GM19438 (cell line): ENCODE measurements around the gene CALD1.

Experiments
- ATAC-seq: cut with Tn5 transposase; IDR thresholded peaks from one replicate; pipeline ENCODE4 v1.9.1; 2021; ENCODE audit warnings: low read depth; ENCODE audit not compliant: unreplicated experiment

The CALD1 gene

DNA sequence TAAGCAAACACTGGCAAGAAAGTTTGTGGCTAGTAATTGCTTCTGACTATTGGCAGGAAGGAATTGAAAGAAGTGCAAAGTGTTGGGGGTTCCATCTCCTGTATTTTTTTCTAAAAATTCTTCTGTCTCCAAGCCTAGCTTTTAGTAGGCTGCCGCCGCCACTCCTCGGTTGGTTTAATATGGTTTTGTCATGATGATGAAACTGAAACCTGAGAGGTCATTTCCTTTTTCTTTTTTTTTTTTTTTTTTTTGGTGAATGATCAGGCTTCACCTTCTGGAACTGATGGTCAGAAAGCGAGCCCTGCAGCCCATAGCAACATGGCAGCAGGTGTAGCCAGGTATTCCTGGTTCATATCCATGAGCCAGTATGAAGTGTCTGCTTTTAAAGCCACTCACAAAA, 131.5 kb downstream of the CALD1 start:
- no peak for ATAC-seq

DNA sequence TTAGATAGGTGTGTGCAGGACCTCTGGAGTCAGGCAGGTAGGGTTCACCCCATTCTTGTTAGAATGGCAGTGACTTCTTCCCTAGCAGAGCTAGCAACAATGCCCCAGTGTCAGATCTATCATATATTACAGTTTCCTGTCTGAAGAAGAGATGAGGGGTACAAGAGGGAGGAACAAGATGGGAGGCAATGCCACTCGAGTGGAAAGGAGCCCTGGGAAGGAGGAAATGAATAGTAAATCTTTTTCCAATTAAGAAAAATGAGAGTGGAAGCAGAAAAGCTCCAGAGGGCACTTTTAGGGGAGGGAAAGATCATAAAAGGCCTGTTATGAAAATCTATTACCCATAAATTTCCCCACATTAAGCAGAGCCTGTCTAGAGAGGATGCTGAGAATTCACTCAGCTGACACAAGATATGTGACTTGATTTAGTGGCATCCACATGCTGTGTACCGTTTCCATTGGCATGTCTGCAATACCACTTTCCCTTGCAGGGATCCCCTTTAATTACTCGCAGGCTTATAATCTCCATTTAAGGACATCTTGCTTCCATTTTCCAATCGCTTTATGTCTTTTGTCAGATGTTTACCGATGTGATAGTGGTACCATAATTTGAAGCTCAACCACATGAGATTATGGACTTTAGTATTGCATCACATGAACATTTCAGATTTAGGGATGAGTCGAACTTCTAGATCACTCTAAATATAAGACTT, 136.9 kb downstream of the CALD1 start:
- no peak for ATAC-seq

DNA sequence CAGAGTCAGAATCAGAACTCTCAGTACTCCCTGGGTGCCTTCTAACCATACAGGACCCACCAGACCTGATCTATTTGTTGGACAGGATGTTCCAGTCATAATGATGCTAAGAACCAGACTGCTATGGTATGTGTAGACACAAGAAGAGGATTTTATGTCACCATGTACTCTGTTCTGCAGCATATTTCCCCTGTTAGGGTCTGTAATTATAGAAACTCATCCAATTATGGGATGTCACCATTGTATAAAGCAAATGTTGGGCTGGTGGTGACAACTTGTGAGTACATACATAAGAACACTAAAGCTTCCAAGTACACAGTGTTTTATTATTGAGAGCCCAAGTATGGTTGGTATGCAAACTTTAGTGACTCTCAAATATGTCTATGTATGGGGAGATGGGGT, 139.8 kb downstream of the CALD1 start:
- ATAC-seq = no peak

DNA sequence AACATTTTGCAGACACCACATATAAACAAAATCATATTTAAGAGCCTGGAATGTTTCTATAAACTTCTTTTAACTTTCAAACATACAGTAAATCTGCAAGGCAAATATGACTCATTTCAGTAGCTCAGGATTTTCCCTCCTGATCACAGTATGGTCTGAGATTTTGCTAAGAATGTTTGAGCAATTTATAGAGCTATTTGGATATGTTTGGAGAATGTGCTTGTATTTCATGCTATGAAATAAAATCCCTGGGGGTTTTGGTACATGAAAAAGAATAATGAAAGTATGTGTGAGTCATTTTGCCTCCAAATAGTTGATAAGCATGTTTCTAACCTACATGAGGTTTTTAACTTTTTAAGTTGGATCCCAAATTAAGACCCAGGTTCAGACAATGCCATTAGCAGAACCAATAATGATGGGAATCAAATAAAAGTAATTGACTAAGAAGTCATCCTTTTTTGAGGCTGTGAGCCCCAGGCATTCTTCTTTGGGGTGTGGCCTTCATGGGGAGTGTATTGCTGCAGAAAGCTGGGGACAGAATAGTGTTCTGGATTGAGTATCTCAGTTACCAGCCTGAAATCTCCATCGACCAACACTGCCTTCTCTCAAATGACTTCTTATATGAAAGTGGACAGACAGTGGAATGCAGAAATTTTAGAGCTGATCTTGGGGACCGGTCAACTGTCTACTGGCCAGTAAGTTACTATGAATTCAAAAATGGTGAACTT, 140.8 kb downstream of the CALD1 start:
- ATAC-seq = no peak

DNA sequence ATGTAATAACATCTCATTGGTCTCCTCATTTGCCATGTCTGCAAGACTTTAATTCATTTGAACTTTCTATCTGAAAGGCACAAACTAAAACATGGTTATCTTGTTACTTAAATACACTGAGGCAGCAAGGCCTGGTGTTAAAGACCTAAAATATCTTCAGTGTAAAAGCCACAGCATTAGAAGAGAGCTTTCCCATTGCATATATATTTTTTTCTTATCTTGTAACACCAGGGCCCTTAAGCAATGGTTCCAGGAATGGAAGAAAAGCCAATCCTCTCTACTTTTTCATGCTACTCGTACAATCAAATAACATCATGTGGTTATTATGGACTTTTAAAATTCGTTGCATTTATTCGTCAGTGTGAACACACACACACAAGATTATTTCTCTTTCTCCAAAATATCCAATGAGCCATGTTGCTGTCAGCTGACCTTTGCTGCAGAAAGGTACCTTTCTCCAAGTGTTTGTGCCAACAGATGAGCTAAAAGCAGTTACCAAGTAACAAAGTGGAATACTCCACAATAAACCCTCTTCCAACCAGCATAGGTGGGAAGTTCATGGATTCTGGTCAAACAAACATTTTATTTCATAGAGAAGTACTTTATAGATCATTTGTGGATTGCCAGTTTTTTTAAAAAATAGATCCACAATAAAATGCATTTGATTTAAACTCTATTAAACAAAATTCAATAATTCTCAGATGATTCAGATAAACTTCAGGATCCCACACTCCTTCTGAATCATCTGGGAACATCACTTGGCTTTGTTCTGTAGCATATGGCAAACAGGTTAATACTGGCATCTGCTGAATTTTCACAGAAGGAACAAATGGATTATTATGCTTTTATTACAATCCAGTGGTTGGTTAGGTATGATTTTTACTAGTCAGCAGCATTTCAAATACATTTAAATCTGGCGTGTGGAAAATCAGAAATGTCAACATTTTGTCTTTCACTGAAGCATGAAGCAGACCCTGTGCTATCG, 143.6 kb downstream of the CALD1 start:
- no peak for ATAC-seq

DNA sequence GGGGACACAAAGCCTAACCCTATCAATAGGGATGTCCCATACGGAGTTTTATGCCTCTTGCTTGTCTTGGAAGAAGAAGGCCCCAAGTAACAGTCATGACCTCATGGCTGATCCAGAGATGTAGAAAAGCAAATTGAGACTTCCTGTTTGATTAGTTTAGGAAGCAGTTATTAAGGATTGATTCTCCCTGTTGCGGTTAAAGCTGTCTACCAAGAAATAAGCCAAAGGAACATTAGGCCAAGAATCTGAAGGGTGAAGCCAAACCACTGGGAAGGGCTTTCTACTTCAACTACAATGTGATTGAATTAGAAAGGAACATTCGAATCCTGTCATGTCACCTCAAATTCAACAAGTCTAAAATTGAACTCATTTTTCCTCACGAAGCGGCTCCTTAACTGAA, 146.3 kb downstream of the CALD1 start:
- no peak for ATAC-seq

DNA sequence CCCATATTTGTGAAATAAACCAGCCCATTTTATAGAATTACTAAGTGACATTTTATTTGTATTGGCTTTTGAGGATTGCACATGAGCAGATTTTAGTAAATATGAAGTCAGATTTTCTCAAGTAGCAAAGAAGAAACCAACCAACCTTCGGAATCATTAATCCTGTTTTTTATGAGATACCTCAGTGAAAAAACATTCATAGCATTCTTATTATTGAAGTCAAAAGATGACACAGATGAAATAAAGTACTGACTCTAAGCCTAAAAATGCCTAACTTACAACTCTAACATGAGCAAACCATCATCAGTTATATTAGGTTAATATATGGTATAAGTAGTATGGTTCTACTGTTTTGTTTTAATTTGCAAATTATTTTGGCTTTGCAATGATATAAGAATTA, 147.0 kb downstream of the CALD1 start:
- ATAC-seq = no peak

DNA sequence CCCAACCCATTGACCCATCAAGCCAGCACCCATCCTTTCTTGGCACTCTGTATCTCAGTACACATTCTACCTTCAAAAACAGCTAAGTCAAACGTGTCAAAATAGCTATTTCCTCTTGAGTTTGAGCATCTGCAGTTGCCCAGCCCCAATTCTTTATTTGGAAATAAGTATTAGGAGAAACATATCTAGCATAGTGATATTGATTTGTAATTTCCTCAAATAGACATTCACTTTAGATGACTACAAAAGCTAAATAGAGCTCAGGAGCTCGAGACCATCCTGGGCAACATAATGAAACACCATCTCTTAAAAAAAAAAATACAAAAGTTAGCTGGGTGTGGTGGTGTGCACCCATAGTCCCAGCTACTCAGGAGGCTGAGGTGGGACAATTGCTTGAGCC, 147.6 kb downstream of the CALD1 start:
- ATAC-seq = no peak

DNA sequence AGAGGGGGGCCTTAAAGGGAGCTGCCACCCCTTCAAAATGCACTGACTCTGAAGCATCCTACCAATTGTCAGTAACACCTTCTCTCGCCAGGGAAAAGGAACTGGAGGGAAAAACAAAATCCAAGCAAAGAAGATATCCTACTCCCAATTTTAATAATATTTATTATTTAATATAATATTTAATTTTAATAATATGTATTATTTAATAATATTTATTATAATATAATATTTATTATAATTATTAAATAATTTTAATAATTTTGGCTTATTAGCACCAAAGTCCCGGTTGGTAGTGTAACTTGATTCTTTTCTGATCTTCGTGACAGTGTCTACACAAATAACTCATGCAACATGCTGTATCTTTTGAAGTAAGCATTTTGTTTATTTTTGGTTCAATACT, 148.3 kb downstream of the CALD1 start:
- ATAC-seq = no peak

DNA sequence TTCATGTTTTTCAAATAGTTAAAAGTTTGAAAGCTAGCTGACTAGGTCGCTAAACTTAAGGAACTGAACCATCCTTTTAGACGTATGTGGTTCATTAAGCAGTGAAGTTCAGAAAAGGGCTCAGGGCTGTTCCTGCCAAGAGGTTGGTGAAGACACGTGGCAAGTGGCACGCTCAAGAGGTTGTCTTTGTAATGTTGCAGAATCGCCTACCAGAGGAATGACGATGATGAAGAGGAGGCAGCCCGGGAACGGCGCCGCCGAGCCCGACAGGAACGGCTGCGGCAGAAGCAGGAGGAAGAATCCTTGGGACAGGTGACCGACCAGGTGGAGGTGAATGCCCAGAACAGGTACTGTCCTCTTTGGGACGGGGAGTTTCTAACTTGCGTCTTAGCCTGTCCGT, 149.1 kb downstream of the CALD1 start:
- ATAC-seq = no peak

DNA sequence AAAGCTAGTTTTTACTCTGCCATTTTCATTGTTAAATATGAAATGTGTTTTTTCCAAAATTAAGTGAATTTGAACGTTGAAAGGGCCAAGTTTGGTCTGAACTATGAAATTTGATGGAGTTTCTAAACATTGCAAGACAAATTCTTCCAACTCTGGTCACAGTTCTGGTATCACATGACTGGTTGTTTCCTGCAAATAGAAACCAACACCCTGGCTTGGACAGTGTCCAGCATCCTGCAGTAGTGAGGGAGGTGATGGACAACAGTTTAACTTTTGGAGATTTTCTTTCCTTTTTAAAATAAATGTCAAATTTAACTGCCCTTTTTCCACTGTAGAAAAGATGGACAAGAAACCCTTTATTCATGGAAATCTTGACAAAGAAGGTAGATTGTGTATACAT, 152.1 kb downstream of the CALD1 start:
- ATAC-seq = no peak

DNA sequence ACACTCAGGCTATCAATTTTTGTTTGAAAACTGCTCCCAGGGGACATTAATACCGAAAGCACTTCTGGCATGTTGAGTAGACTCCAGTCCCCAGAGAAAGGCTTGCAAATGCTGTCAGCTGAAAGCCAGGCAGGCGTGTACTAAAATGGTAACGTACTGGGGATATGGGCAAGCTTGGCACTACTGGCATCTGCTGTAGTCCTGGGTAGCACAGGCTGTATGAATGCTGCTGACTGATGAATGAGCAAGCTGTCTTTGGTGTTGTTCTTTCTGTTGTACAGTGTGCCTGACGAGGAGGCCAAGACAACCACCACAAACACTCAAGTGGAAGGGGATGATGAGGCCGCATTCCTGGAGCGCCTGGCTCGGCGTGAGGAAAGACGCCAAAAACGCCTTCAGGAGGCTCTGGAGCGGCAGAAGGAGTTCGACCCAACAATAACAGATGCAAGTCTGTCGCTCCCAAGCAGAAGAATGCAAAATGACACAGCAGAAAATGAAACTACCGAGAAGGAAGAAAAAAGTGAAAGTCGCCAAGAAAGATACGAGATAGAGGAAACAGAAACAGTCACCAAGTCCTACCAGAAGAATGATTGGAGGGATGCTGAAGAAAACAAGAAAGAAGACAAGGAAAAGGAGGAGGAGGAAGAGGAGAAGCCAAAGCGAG, 153.4 kb downstream of the CALD1 start:
- no peak for ATAC-seq

DNA sequence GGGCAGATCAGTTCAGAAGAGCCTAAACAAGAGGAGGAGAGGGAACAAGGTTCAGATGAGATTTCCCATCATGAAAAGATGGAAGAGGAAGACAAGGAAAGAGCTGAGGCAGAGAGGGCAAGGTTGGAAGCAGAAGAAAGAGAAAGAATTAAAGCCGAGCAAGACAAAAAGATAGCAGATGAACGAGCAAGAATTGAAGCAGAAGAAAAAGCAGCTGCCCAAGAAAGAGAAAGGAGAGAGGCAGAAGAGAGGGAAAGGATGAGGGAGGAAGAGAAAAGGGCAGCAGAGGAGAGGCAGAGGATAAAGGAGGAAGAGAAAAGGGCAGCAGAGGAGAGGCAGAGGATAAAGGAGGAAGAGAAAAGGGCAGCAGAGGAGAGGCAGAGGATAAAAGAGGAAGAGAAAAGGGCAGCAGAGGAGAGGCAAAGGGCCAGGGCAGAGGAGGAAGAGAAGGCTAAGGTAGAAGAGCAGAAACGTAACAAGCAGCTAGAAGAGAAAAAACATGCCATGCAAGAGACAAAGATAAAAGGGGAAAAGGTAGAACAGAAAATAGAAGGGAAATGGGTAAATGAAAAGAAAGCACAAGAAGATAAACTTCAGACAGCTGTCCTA, 154.1 kb downstream of the CALD1 start:
- ATAC-seq = no peak

DNA sequence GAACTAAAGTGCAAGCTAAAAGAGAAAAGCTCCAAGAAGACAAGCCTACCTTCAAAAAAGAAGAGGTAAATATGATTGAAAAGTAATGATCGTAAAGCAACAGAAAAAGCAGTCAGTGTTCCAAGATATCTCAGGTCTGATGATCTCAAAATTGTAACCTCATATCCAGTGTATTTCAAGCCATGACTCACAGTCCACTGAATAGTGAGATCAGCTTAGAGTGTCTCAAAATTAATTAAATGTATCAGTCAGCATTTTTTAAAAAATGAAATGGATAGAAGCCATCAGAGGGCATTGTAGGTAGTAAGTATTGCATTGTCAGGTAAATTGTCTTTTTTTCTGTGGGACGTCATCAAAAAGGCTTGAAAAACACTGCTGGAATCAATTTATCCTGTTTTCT, 156.3 kb downstream of the CALD1 start:
- ATAC-seq = no peak

DNA sequence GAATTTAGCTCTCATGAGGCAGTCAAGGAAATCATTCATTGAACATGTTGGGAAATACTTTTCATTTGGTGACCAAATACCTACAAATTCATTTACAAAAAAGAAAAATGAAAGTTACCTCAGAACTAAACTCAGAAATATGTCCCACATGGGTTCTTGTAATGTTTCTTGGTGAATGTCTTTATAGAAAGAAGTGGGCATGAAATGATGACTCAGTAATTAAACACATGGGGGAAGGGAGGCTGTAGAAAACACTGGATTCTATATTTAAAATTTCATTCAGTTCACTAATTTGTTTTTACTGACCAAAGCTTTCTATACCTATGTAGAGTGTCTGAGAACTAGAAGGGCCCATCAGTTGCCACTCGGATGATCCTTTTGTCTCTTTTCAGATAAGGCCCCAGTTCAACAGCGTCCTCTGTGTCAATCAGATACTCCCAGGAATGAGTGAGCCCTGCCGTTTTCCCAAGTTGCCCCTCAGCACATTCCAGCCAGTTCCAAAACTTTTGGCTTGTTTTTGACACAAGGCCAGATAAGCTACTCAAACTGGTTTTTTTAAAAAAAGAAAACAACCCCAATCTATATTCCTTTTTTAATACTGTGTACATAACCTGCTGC, 157.6 kb downstream of the CALD1 start:
- ATAC-seq = no peak

DNA sequence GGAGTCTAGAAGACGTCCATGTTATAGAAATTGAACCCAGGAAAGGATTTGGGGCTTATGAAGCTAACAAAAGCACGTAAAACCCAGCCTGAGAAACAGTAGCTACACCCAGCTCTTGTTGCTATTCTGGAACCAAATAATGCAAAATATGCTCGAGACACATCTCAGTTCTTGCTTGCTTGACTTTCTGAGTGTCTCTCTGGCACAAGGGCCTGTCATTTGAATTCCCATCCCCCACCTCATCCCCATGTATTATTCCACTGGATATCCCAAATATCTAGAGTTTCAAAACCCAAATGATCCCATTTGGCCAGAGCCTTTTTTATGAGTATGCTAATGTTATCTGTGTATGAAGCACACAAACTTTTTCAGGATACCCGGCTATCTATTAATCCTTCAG, 158.7 kb downstream of the CALD1 start:
- ATAC-seq = no peak

DNA sequence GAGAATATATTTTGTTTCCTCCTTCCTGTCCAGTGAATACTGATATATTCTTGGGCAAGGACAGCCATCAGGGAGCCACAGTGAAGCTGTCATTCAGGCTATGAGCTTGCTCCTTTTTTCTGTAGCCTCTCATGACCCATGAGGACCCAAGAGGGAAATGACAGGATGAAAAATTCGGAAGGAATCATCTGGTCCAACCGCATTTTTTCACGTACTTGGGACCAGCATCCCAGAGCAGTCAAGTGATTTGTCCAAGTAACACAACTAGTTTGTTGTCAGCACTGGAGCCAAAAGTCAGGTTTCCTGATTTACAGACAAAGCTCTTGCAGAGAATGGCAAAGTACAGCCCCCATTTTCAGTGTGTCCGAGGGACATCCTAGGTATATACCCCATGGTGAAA, 159.7 kb downstream of the CALD1 start:
- no peak for ATAC-seq

DNA sequence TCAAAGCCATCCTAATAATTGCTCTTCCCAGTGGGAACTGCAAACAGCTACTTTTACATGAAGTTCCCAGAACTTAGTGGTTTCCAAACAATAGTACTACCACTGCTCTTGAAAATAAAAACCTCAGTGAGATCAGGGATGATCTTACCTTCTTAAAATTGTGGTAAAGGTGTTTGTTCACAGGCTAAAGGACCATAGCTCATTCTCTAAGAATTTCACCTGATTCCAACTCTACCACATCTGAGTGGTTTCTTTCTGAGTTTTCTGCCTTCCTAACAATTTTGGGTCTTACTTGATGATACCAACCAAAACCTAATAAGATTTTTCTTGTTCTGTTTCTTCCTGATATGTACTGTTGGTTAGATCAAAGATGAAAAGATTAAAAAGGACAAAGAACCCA, 161.3 kb downstream of the CALD1 start:
- ATAC-seq = no peak

DNA sequence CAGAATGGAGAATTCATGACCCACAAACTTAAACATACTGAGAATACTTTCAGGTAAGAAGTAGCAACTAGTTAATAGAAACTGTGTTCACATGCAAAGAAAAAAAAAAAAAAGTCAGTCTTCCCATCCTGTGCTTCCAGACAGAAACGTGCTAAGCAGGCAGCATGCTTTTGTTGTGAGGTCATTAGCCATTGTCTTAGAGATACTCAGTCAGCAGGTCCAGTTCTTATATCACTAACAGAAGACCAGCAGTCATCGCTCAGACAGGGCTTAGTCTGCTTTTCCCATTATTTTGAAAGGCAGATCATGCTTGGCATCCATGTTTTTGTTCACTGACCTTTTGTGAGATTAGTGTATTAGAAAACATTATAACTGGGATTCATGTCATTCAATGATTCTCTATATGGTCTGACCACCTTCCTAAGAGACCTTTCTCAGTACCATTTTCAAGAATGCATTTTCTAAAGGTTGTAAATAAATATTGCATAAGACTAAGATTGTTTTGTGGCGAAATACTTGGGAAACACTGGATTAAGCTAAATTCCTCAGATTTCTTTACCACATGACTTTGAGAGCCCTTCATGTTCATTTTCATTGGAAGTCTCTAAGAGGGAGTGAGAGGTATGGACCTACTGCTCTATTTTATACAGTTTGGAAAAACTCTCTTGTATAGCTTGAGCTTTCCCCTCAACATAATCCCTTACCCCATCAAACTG, 161.9 kb downstream of the CALD1 start:
- no peak for ATAC-seq
